Measurements from ENCODE around the gene RRP1. TPM values are rescaled to one million over a fixed set of nuclear protein-coding genes. Genes with fewer than 3 reads are reported as not detected.

The RRP1 gene
- polyA plus RNA-seq, 3 donors: 2.7 to 5.7 (median 4.6) TPM

- Histone ChIP-seq H3K27ac (ENCODE audit: low read depth in 1 of 2, low read length in 2 of 2) (peak overlapping the region; percentile 68 to 78), H3K79me2 (ENCODE audit: insufficient read depth, low read length) (peaks cover 49% of the 10 kb centered on the region)
- H3K27ac Mint-ChIP-seq: peak overlapping the region; percentile 83 to 95 (median 93)
These were observed 22.9 kb downstream of the RRP1 start for GRCh38 chr21:43812139-43812821.

More at GRCh38 chr21:43812139-43812821, 22.9 kb downstream of the RRP1 start:
- Histone ChIP-seq H3K9ac (ENCODE audit: insufficient read depth, low read length, poor library complexity, severe bottlenecking) (peak overlapping the region; percentile 70), H3K36me3 (replicated peaks in 1 of 2; ENCODE audit: control insufficient read depth in 1 of 2, insufficient read depth in 2 of 2, low read length in 2 of 2) (peaks cover 26 to 30% of the 10 kb centered on the region in 2 donors), H2AFZ (ENCODE audit: insufficient read depth, low read depth, low read length, poor library complexity, severe bottlenecking) (peak overlapping the region; percentile 64), H3K27me3 (ENCODE audit: control insufficient read depth in 2 of 2, insufficient read depth in 2 of 2, low read length in 2 of 2) (no peaks in the 10 kb centered on the region), H3K4me2 (replicated peaks; ENCODE audit: extremely low read depth, low read length, poor library complexity, severe bottlenecking) (peak overlapping the region; percentile 99), H4K20me1 (ENCODE audit: insufficient read depth, low read length) (peaks cover 35% of the 10 kb centered on the region), H3K4me1 (ENCODE audit: control insufficient read depth in 1 of 2, insufficient read depth in 2 of 2, low read length in 2 of 2) (peaks cover 71 to 91% of the 10 kb centered on the region in 2 donors), H3K9me3 (replicated peaks in 1 of 2; ENCODE audit: control insufficient read depth in 1 of 2, insufficient read depth in 1 of 2, low read length in 2 of 2) (no peaks in the 10 kb centered on the region), H3K4me3 (replicated peaks in 1 of 3; ENCODE audit: low read depth in 2 of 3, low read length in 3 of 3) (peak overlapping the region; percentile 63 to 89 (median 77))
- Mint-ChIP-seq H3K27me3 (ENCODE audit: low read depth in 3 of 3) (peaks cover 0 to 4% (median 0%) of the 10 kb centered on the region in 3 donors), H3K4me3 (peak overlapping the region; percentile 96 to 97), H3K9me3 (peaks cover 0 to 2% (median 0%) of the 10 kb centered on the region in 7 donors), H3K4me1 (peaks cover 71% of the 10 kb centered on the region), H3K36me3 (peaks cover 20 to 32% of the 10 kb centered on the region in 2 donors)
- no peak for TF ChIP-seq CTCF (IDR thresholded peaks at IDR 0.05)
- WGBS (ENCODE audit: insufficient coverage): 5% methylated on average over 25 of the region's 27 CpGs
- peak; percentile 55 to 92 (median 61) for DNase-seq
- intact Hi-C loops (cut with micrococcal nuclease): loop anchor here (2.0 to 10.0 kb wide), 4 partner anchors 50 to 125 kb away; no protein-coding TSS in a partner anchor

Measured in CD14-positive monocyte (primary cell).